SJSA1 (cell line): ENCODE results near the gene NCK2. TPM values are rescaled to one million over a fixed set of nuclear protein-coding genes. Genes with fewer than 3 reads are reported as not detected.
"Not testable (repeated sequence)": the region's sequence is repeated elsewhere in the genome, so short reads cannot be mapped to it uniquely, and the experiment has no call there.

Experiments
- DNase-seq, 2 experiments: peaks; one replicate each; pipeline ENCODE4 v3.0.0-alpha.2; 2015 to 2020; ENCODE audit warnings: low spot score in 2 of 2, low read depth in 1 of 2
- H3K27ac ChIP-seq: fragments of 250-450 bp; sonication (Bioruptor Pico); 2 replicates; pipeline ENCODE4 v1.5.1; 2020; ENCODE audit warnings: mild to moderate bottlenecking, moderate library complexity
- H3K27me3 ChIP-seq: fragments of 250-450 bp; sonication (Bioruptor Pico); replicated peaks from 2 replicates; pipeline ENCODE4 v1.5.1; 2020; ENCODE audit warnings: mild to moderate bottlenecking, moderate library complexity
- H3K36me3 ChIP-seq: fragments of 250-450 bp; sonication (Bioruptor Pico); 2 replicates; pipeline ENCODE4 v1.5.1; 2020; ENCODE audit warnings: mild to moderate bottlenecking
- H3K4me1 ChIP-seq: fragments of 250-450 bp; sonication (Bioruptor Pico); replicated peaks from 2 replicates; pipeline ENCODE4 v1.6.1; 2021; ENCODE audit warnings: mild to moderate bottlenecking
- H3K4me3 ChIP-seq: fragments of 250-450 bp; sonication (Bioruptor Pico); 2 replicates; pipeline ENCODE4 v1.5.1; 2020; ENCODE audit warnings: mild to moderate bottlenecking
- H3K9me3 ChIP-seq: fragments of 250-450 bp; sonication (Bioruptor Pico); replicated peaks from 2 replicates; pipeline ENCODE4 v1.5.1; 2020; ENCODE audit warnings: mild to moderate bottlenecking
- total RNA-seq: library from RNA; depleted of rRNA; stranded (reverse); fragments of >200 nt; shearing (Covaris generic); gene quantifications from 2 replicates; pipeline ENCODE4 v1.2.3, GENCODE V29; 2014

Gene NCK2
- total RNA-seq, 1 experiment from 2014 or later: 47.1 TPM

- Histone ChIP-seq H3K9me3 (no peaks in the 10 kb centered on the region), H3K4me1 (peaks cover 14% of the 10 kb centered on the region), H3K27ac (no peak overlapping the region), H3K4me3 (no peak overlapping the region), H3K36me3 (peaks cover 12% of the 10 kb centered on the region), H3K27me3 (no peaks in the 10 kb centered on the region)
- no peak for DNase-seq
Observed at GRCh38 chr2:105754011-105754410, 9.3 kb downstream of the NCK2 start.

GRCh38 chr2:105754994-105755393 lies 10.3 kb downstream of the NCK2 start:
- H3K4me1 ChIP-seq: peaks cover 12% of the 10 kb centered on the region
- H3K27me3 ChIP-seq: no peaks in the 10 kb centered on the region
- H3K4me3 ChIP-seq: no peak overlapping the region
- no peak overlapping the region for H3K27ac ChIP-seq
- no peaks in the 10 kb centered on the region for H3K9me3 ChIP-seq
- DNase-seq: no peak
- 0 out of 2 replicates have a peak, but pooled peaks cover 5% of the 10 kb centered on the region for H3K36me3 ChIP-seq

GRCh38 chr2:105755895-105756294 lies 11.2 kb downstream of the NCK2 start:
- Histone ChIP-seq H3K4me1 (peaks cover 12% of the 10 kb centered on the region), H3K27me3 (no peaks in the 10 kb centered on the region), H3K27ac (no peak overlapping the region), H3K9me3 (no peaks in the 10 kb centered on the region), H3K4me3 (no peak overlapping the region), H3K36me3 (0 out of 2 replicates have a peak, but pooled peaks cover 3% of the 10 kb centered on the region)
- no peak for DNase-seq

GRCh38 chr2:105756435-105756834 lies 11.7 kb downstream of the NCK2 start:
- no peak for DNase-seq
- H3K9me3 ChIP-seq: no peaks in the 10 kb centered on the region
- H3K4me3 ChIP-seq: no peak overlapping the region
- H3K36me3 ChIP-seq: 0 out of 2 replicates have a peak, but pooled peaks cover 3% of the 10 kb centered on the region
- H3K27ac ChIP-seq: no peak overlapping the region
- H3K27me3 ChIP-seq: no peaks in the 10 kb centered on the region
- H3K4me1 ChIP-seq: peaks cover 12% of the 10 kb centered on the region

GRCh38 chr2:105756865-105757264 lies 12.2 kb downstream of the NCK2 start:
- not testable (repeated sequence) for H3K9me3 ChIP-seq, H3K27me3 ChIP-seq, H3K36me3 ChIP-seq, H3K27ac ChIP-seq, H3K4me3 ChIP-seq, DNase-seq
- peaks cover 12% of the 10 kb centered on the region for H3K4me1 ChIP-seq

GRCh38 chr2:105757433-105757832 lies 12.7 kb downstream of the NCK2 start:
- H3K9me3 ChIP-seq: no peaks in the 10 kb centered on the region
- peaks cover 12% of the 10 kb centered on the region for H3K4me1 ChIP-seq
- H3K27me3 ChIP-seq: no peaks in the 10 kb centered on the region
- no peak for DNase-seq
- no peak overlapping the region for H3K4me3 ChIP-seq
- no peak overlapping the region for H3K27ac ChIP-seq
- 0 out of 2 replicates have a peak, but pooled peaks cover 3% of the 10 kb centered on the region for H3K36me3 ChIP-seq

- Histone ChIP-seq H3K4me3 (no peak overlapping the region), H3K9me3 (no peaks in the 10 kb centered on the region), H3K36me3 (no peaks in the 10 kb centered on the region), H3K27ac (no peak overlapping the region), H3K27me3 (no peaks in the 10 kb centered on the region), H3K4me1 (peaks cover 11% of the 10 kb centered on the region)
- DNase-seq: no peak
Observed at GRCh38 chr2:105760191-105760590, 15.5 kb downstream of the NCK2 start.

GRCh38 chr2:105760639-105761337 lies 16.1 kb downstream of the NCK2 start:
- Histone ChIP-seq H3K9me3 (no peaks in the 10 kb centered on the region), H3K4me1 (peaks cover 5% of the 10 kb centered on the region), H3K4me3 (no peak overlapping the region), H3K36me3 (no peaks in the 10 kb centered on the region), H3K27ac (no peak overlapping the region), H3K27me3 (no peaks in the 10 kb centered on the region)
- no peak for DNase-seq

GRCh38 chr2:105761931-105762515 lies 17.3 kb downstream of the NCK2 start:
- no peak overlapping the region for H3K27ac ChIP-seq
- H3K4me1 ChIP-seq: no peaks in the 10 kb centered on the region
- DNase-seq: no peak
- H3K27me3 ChIP-seq: no peaks in the 10 kb centered on the region
- no peak overlapping the region for H3K4me3 ChIP-seq
- H3K9me3 ChIP-seq: no peaks in the 10 kb centered on the region
- H3K36me3 ChIP-seq: peaks cover 4% of the 10 kb centered on the region; the same call in 1 of the 2 replicates

GRCh38 chr2:105763076-105763475 lies 18.4 kb downstream of the NCK2 start:
- Histone ChIP-seq H3K4me1 (no peaks in the 10 kb centered on the region), H3K9me3 (no peaks in the 10 kb centered on the region), H3K27me3 (no peaks in the 10 kb centered on the region), H3K4me3 (no peak overlapping the region), H3K36me3 (peaks cover 6% of the 10 kb centered on the region), H3K27ac (no peak overlapping the region)
- DNase-seq: no peak

GRCh38 chr2:105764059-105764458 lies 19.3 kb downstream of the NCK2 start:
- no peaks in the 10 kb centered on the region for H3K4me1 ChIP-seq
- H3K27ac ChIP-seq: no peak overlapping the region
- no peaks in the 10 kb centered on the region for H3K27me3 ChIP-seq
- H3K9me3 ChIP-seq: no peaks in the 10 kb centered on the region
- H3K36me3 ChIP-seq: peaks cover 6% of the 10 kb centered on the region
- H3K4me3 ChIP-seq: no peak overlapping the region
- DNase-seq: no peak

GRCh38 chr2:105765415-105766299 lies 20.9 kb downstream of the NCK2 start:
- no peaks in the 10 kb centered on the region for H3K27me3 ChIP-seq
- H3K9me3 ChIP-seq: no peaks in the 10 kb centered on the region
- no peak overlapping the region for H3K4me3 ChIP-seq
- no peak for DNase-seq
- peaks cover 6% of the 10 kb centered on the region for H3K36me3 ChIP-seq
- no peak overlapping the region for H3K27ac ChIP-seq
- H3K4me1 ChIP-seq: no peaks in the 10 kb centered on the region

- Histone ChIP-seq H3K9me3 (no peaks in the 10 kb centered on the region), H3K27me3 (no peaks in the 10 kb centered on the region), H3K4me1 (no peaks in the 10 kb centered on the region), H3K36me3 (peaks cover 6% of the 10 kb centered on the region), H3K27ac (no peak overlapping the region), H3K4me3 (no peak overlapping the region)
- no peak for DNase-seq
Observed at GRCh38 chr2:105766300-105766866, 21.7 kb downstream of the NCK2 start.
